VCaP (cell line): ENCODE measurements around the gene RBBP5.

ENCODE experiments used
- H3K27ac ChIP-seq: fragments of 450-650 bp; 2 replicates; pipeline ENCODE4 v1.5.1; 2017
- CTCF ChIP-seq: fragments of 450-650 bp; conservative IDR thresholded peaks from 2 replicates; pipeline ENCODE4 v1.5.1; 2017; ENCODE audit warnings: mild to moderate bottlenecking, moderate library complexity

Gene RBBP5

GRCh38 chr1:205057808-205058575 lies 63.8 kb downstream of the RBBP5 start:
- TF ChIP-seq CTCF, result no peak
- H3K27ac ChIP-seq, result no peak overlapping the region

DNA sequence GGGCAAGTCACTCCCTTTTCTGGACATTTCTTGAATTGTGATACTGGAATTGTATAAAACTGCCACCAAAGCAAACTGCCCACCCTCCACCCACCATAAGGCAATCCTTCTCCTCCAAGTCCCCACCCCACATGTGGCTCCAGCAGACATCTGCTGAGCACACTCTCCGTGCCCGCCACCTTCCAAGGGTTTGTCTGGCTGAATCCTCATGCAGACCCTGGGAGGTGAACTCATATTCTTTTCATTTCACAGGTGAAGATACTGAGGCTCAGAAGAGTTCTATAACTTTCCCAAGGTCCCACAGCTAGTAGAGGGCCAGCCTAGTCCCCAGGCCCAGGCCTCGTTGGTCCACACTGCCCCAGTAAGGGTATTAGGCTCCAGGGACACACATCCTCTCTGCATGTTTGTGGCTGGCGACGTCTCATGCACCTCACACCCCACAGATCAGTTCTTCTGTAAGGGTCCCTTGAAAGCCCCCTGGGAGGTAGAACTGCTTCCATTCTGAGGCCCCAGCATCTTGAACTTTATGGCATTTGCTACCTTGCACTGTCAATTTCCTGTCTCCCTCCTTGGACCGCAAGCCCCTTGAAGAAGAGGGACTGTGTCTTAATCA lies 64.7 kb downstream of the RBBP5 start:
- TF ChIP-seq CTCF, result no peak
- H3K27ac ChIP-seq, result no peak overlapping the region

DNA sequence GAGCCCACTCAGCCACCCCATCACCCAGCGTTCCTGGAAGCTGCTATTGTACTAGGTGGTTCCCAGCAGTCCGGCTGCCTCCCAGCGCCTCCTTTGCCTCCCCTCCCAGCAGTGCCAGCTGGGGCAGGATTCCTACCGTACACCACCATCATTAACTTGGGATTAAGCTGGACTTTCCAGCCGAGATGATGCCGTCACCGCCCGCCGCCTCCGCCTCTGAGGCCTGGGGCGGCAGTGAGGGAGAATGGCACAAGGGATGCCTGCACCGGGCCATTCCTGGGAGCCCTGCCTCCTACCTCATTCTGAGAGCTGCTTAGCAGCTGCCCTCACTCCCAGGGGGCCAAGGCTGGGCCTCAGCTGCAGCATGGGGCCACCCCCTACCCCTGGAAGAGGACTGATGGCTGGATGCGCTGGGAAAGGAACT lies 65.6 kb downstream of the RBBP5 start:
- TF ChIP-seq CTCF, result no peak
- no peak overlapping the region for H3K27ac ChIP-seq

DNA sequence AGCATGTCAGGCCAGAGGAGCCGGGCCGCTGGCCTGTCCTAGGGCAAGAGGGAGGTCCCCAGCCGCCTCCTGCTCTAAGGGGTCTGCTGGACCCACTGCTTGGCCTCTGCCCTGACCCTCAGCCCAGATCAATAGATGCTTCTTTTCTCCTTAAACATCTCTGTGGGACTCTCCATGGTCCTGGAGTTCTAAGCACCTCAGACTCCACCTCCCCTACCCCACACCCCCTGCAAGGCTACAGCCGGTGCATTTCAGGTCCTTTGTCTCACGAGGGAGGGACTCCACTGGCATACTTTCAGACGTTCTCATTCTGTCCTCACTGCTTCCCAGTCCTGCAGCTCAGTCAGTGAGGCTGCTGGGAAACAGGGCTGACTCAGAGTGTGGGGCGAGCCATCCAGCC lies 67.8 kb downstream of the RBBP5 start:
- H3K27ac ChIP-seq, result no peak overlapping the region
- no peak for TF ChIP-seq CTCF

DNA sequence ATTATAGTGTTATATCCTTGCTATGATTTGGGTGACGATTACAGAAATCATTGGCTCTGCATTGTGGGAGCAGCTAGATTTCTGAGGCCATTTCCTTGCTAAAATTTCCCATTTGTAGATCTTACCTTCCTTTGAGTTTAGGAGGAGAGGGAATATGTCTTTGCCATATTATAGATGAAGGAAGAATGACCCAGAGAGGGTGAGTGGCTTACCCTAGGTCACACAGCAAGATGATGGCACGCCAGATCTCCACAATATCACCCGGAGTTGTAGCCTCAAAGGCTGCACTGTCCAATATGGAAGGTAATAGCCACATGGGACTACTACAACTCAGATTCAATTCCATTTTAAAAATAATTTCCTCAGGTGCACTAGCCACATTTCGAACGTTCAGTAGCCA lies 68.5 kb downstream of the RBBP5 start:
- H3K27ac ChIP-seq, result no peak overlapping the region
- TF ChIP-seq CTCF, result no peak

- no peak overlapping the region for H3K27ac ChIP-seq
- TF ChIP-seq CTCF, result no peak
Observed at GRCh38 chr1:205052690-205053089, 69.1 kb downstream of the RBBP5 start.

DNA sequence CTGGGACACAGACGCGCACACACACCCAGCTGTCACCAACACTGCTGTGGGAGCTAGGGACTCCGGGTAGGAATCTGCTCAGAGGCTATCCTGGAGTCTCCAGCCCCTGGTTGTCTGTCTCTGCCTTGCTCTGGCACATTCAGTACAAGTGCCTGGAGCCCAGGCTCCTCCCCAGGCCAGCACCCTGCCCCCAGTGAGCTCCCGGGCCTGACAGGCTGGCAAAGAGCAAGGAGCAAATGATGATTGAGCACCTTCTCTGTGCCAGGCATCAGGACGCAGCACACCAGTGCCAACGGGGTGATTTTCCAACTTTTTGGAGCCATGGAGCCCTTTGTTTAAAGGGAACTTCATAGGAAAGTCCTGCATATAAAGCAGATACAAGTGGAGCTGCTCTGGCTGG lies 72.3 kb downstream of the RBBP5 start:
- no peak overlapping the region for H3K27ac ChIP-seq
- no peak for TF ChIP-seq CTCF
